ENCODE data around the gene ABCC2.

GRCh38 chr10:99854860-99855259 lies 72.4 kb downstream of the ABCC2 start:
- TF ChIP-seq CTCF (conservative IDR thresholded peaks at IDR 0.05; ENCODE audit: low read length) (peak; percentile 55), EZH2phosphoT487 (IDR thresholded peaks at IDR 0.05; ENCODE audit: borderline replicate concordance) (no peak)

All from Loucy (cell line).